ENCODE data around the gene LRRC74B.

DNA sequence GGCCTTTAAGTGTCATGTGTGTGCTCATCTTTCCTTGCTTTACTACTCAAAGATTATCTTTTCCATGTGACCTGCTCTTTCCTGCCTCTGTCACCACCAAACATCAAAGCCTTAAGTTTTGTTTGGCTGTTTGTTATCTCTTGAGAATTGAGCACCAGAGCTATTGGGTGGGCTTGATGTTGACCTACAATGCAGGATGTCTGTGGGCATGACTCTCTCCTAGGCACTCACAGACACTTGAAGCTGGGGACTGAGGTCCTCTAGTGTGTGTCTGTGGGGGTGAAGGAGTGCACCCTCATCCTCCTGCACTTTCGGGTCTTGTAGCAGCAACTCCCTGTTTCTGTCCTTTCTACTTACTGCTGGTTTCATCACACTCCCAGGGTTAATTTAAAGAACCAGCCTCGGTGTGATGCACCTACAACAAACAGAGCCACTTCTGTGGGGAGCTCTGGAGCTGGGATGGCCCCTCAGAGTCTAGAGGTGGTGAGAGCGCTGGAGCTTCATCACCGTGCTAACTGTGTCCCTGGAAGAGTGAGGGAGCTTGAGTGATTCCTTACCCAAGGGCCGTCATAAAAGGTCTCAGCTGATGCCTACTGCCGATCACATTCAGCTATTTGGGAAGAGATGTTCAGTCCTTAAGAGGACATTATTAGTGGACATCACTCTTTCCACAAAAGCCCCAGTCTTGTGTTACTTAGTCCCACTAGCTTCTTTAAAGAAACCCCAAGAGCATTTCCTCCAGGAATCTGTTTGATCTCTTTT is 56.3 kb downstream of the LRRC74B start:
- TF ChIP-seq EZH2phosphoT487 (IDR thresholded peaks at IDR 0.05; ENCODE audit: insufficient read depth, low read depth) = no peak
- TF ChIP-seq EZH2 (IDR thresholded peaks at IDR 0.05; ENCODE audit: insufficient read depth, poor library complexity, severe bottlenecking) = no peak
